HG03139 (cell line): ENCODE measurements around the gene MATCAP1.

Experiments
- ATAC-seq: cut with Tn5 transposase; IDR thresholded peaks from one replicate; pipeline ENCODE4 v1.9.1; 2021; ENCODE audit not compliant: unreplicated experiment

The MATCAP1 gene

DNA sequence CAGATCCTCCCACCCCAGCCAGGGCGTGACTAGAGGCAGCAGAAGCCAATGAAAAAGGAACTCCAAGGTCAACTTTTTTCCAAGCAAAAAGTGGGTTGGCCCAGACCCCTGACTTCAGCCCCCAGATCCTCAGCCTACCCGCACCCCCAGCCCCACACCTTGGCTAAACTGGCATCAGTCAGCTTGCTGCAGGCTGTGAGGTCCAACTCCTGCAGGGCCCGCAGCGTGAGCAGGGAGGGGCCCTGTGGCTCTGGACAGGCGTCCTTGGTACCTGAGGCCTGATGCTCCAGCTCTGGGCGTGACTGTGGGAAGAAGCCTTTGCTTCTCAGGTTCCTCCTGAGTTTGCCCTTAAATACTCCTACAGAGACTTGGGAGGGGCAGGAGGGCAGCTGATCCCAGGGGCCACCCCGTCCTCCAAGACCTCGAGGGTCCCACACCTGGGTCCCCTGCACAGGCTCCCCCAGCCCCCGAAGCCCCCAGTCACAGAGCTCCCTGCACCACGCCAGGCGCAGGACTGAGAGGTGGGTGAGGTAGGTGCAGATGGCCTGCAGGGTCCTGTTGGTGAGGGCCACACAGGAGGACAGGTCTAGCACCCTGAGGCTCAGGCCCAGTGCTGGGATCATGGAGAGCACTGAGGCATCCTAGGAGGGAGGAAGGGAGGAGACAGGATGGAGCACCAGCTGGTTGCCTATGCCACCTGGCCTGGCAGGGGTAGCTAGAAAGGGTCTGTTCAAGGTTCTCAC is 24.6 kb upstream of the MATCAP1 start:
- no peak for ATAC-seq

DNA sequence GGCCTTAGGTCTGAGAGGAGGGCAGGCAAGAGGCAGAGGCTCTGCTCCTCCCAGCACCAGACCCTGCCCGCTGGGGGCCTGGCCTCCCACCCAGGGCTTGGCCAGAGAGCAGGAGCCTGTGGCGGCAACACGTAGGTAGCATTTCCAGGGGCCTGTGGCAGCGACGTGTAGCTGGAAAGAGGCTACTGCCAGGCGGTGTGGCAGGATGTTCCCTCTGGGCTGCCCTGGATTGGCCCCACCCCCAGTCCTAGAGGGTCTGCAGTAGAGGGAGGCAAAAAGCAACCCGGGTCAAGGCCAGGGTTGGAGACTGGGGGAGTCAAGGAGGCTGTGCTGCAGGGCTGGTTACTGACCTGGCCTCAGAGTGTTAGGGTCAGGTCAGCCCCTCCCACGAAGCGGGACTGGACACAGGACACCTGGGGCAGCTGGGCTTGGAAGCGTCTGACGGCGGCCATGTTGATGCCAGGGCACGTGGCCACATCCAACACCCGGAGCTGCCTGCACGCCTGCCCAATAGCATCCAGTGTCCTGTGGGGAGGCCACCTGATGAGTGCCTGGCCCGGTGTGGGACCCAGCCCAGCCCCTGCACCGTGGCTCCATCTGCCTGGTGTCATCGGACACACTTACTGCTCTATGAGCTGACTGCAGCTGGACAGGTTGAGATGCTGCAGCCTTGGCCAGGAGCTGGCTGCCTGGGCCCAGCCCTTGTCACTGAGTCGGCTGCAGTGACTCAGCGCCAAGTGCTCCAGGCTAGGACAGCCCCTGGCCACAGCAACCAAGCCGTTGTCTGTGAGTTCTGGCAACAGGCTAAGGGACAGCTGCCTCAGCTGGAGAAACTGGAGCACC is 23.7 kb upstream of the MATCAP1 start:
- no peak for ATAC-seq

DNA sequence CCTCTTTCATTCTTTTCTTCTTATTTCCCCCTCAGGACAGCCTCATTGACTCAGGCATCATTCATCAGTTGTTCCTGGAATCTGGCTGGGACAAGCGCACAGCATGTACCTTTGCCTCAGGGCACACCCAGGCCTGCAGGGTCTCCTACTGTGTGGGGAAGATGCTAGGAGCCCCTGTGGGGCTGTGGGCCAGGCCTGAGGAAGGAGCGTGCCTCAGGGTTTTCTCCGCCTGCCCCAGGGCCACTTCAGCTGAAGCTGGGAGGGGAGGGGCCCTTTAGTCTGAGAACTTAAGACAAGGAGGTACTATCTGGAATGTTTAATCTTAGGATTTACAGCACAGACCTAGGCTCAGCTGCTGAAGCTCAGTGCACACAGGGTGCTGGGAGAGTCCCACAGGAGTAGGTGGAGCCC is 23.1 kb upstream of the MATCAP1 start:
- ATAC-seq = no peak

GRCh38 chr16:67206129-67206837 is 22.5 kb upstream of the MATCAP1 start:
- ATAC-seq = no peak

- no peak for ATAC-seq
Observed at GRCh38 chr16:67204076-67204475, 20.3 kb upstream of the MATCAP1 start.

DNA sequence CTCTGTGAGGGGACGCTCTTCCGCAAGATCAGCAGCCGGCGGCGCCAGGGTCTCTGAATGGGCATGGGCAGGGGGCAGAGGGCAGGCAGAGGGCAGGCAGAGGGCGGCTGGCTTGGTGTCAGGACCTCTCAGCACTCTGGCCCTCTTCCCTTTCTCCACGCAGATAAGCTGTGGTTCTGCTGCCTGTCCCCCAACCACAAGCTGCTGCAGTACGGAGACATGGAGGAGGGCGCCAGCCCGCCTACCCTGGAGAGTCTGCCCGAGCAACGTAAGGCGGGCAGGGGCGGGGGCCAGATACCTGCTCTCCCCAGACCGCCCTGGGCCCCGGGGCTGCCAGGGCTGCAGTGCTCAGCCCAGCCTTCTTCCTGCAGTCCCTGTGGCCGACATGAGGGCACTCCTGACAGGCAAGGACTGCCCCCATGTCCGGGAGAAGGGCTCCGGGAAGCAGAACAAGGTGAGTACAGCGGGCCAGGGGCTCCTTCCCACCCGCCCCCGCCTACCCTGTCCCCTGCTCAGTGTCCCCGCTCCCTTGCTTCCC is 19.3 kb upstream of the MATCAP1 start:
- no peak for ATAC-seq

GRCh38 chr16:67202426-67202825 is 18.7 kb upstream of the MATCAP1 start:
- no peak for ATAC-seq

GRCh38 chr16:67201411-67202345 is 17.9 kb upstream of the MATCAP1 start:
- ATAC-seq = no peak

DNA sequence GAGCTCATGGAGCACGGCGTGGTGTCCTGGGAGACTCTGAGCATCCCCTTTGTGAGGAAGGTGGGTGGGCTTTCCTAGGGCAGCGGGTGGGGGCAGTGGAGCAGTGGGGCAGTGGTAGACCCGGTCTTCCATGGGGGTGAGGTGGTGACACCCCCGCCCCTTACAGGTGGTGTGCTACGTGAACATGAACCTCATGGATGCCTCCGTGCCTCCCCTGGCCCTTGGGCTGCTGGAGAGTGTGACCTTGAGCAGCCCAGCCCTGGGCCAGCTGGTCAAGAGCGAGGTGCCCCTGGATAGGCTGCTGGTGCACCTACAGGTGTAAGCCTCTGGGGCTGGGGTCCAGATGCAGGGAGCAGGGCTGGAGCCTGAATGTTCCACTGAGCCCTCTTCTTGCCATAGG is 16.7 kb upstream of the MATCAP1 start:
- ATAC-seq = no peak

- ATAC-seq = no peak
Observed at GRCh38 chr16:67199808-67200198, 16.0 kb upstream of the MATCAP1 start.

GRCh38 chr16:67199011-67199807 is 15.4 kb upstream of the MATCAP1 start, which contains the start of gene ELMO3:
Gene ELMO3 (plus strand): TSS chr16:67199131. CDS start chr16:67199327, 196 bp downstream.
- no peak for ATAC-seq

DNA sequence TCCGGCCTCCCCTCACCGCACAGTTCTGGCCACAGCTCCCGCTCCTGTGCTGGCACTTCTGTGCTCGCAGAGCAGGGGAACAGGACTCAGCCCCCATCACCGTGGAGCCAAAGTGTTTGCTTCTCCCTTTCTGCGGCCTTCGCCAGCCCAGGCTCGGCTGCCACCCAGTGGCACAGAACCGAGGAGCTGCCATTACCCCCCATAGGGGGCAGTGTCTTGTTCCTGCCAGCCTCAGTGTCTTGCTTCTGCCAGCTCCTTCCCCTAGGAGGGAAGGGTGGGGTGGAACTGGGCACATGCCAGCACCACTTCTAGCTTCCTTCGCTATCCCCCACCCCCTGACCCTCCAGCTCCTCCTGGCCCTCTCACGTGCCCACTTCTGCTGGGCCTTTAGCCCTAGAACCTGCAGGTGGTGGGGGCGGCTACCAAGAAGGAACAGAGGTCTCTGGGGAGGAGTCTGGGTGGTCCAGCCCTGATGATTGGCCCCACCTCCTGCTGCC is 14.5 kb upstream of the MATCAP1 start:
- ATAC-seq = no peak

GRCh38 chr16:67197704-67198103 is 13.9 kb upstream of the MATCAP1 start:
- no peak for ATAC-seq

- no peak for ATAC-seq
Observed at GRCh38 chr16:67196881-67197280, 13.1 kb upstream of the MATCAP1 start.

DNA sequence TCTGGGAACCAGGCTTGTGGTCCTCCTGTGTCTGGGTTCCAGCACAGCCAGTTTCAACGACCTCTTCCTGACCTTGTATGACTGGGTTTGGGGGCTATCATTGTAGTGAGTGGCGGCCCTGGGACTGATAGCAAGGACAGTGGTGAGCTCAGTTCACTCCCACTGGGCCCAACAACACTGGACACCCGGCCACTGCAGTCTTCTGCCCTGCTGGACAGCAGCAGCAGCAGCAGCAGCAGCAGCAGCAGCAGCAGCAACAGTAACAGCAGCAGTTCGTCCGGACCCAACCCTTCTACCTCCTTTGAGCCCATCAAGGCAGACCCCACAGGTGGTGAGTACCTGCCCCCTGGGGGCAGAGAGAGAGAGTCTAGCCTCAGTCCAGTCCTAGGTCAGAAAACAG is 11.9 kb upstream of the MATCAP1 start:
- ATAC-seq = no peak

DNA sequence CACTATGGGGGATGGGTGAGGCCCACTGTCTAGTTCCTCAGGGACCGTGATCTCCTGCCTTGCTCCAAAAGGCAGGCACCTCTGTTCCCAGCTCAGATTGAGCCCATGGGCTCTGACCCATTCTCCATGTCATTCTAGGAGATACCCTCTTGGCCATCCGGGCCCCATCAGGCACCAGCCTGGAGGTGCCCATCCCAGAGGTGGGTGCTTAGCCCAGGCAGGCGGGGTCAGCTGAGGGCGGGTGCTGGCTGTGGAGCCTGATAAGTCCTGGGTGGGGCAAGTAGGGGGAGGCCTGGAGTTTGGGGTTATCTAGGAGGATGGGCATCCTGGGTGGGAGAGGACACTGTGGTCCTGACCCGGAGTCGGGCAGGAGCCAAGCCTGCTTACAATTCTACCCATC is 10.5 kb upstream of the MATCAP1 start:
- ATAC-seq = no peak

- ATAC-seq = no peak
Observed at GRCh38 chr16:67193536-67193935, 9.8 kb upstream of the MATCAP1 start.

DNA sequence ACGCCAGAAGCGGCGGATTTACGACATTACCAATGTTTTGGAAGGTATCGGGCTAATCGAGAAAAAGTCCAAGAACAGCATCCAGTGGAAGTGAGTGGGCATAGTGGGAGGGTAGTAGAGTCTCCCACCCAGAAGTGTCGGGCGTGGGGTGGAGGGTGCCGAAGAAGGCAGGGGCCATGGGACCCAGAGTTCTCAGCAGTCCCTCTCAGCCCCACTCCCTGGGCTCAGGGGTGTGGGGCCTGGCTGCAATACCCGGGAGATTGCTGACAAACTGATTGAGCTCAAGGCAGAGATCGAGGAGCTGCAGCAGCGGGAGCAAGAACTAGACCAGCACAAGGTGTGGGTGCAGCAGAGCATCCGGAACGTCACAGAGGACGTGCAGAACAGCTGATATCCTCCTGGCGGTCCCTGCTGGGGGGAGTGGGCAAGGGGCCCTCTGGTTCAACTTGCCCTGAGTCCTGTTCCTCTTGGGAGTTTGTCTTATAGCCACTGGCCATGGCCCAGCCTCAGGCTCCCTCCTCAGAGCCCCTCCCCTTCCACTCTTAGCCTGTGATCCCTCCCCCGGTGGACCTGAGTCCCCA is 9.1 kb upstream of the MATCAP1 start:
- ATAC-seq = no peak
